ENCODE results near the gene DAB1.

Gene DAB1

GRCh38 chr1:57360846-57361407, 62.9 kb downstream of the DAB1 start:
- TF ChIP-seq CTCF (IDR thresholded peaks at IDR 0.05; ENCODE audit: extremely low read depth, insufficient read depth, missing control alignments) = no peak
- in situ Hi-C loops (cut with MboI; ENCODE audit: low pct_unique_long_range_greater_than_20kb, low sequenced_read_pairs, unreplicated experiment) = no loop called here
- no peak for DNase-seq (ENCODE audit: low spot score)

- in situ Hi-C loops (cut with MboI; ENCODE audit: low pct_unique_long_range_greater_than_20kb, low sequenced_read_pairs, unreplicated experiment) = no loop called here
- DNase-seq (ENCODE audit: low spot score) = no peak
Measured at GRCh38 chr1:57357462-57357861, 66.4 kb downstream of the DAB1 start.

GRCh38 chr1:57353654-57354053, 70.2 kb downstream of the DAB1 start:
- in situ Hi-C loops (cut with MboI; ENCODE audit: low pct_unique_long_range_greater_than_20kb, low sequenced_read_pairs, unreplicated experiment) = no loop called here
- DNase-seq (ENCODE audit: low spot score) = no peak

More at GRCh38 chr1:57357462-57357861, 66.4 kb downstream of the DAB1 start:
- no peak for TF ChIP-seq CTCF (IDR thresholded peaks at IDR 0.05; ENCODE audit: extremely low read depth, insufficient read depth, missing control alignments)

GRCh38 chr1:57350610-57351009, 73.2 kb downstream of the DAB1 start:
- TF ChIP-seq CTCF (IDR thresholded peaks at IDR 0.05; ENCODE audit: extremely low read depth, insufficient read depth, missing control alignments) = no peak
- DNase-seq (ENCODE audit: low spot score) = no peak
- in situ Hi-C loops (cut with MboI; ENCODE audit: low pct_unique_long_range_greater_than_20kb, low sequenced_read_pairs, unreplicated experiment) = no loop called here

More at GRCh38 chr1:57353654-57354053, 70.2 kb downstream of the DAB1 start:
- no peak for TF ChIP-seq CTCF (IDR thresholded peaks at IDR 0.05; ENCODE audit: extremely low read depth, insufficient read depth, missing control alignments)

- in situ Hi-C loops (cut with MboI; ENCODE audit: low pct_unique_long_range_greater_than_20kb, low sequenced_read_pairs, unreplicated experiment) = no loop called here
- no peak for TF ChIP-seq CTCF (IDR thresholded peaks at IDR 0.05; ENCODE audit: extremely low read depth, insufficient read depth, missing control alignments)
- DNase-seq (ENCODE audit: low spot score) = no peak
Measured at GRCh38 chr1:57348921-57349320, 74.9 kb downstream of the DAB1 start.

- TF ChIP-seq CTCF (IDR thresholded peaks at IDR 0.05; ENCODE audit: extremely low read depth, insufficient read depth, missing control alignments) = no peak
- in situ Hi-C loops (cut with MboI; ENCODE audit: low pct_unique_long_range_greater_than_20kb, low sequenced_read_pairs, unreplicated experiment) = no loop called here
- DNase-seq (ENCODE audit: low spot score) = no peak
Measured at GRCh38 chr1:57345916-57346315, 77.9 kb downstream of the DAB1 start.

Measured in GM13977 (cell line).